Calu3 (cell line): Measurements from ENCODE around the gene SORCS3. TPM values are rescaled to one million over a fixed set of nuclear protein-coding genes. Genes with fewer than 3 reads are reported as not detected.

Experiments
- BruUV-seq: library from RNA; stranded (reverse); fragments of 400-500 nt; replicated peaks from 2 replicates; lab custom pipeline; 2021; lab: Mats Ljungman, UMichigan
- CTCF ChIA-PET: fragments of 300-600 bp; sonication (Branson Sonifier 250); formaldehyde crosslinking; loops from one replicate; lab custom pipeline; 2022; ENCODE audit warnings: antibody characterized with exemption; lab: Charles Lee
- DNase-seq: peaks from one replicate; pipeline ENCODE4 v3.0.0; 2022
- H3K27ac Mint-ChIP-seq: one replicate; pipeline ENCODE4 v1.8.0; 2022; ENCODE audit warnings: mixed read lengths; ENCODE audit not compliant: unreplicated experiment
- H3K27me3 Mint-ChIP-seq: one replicate; pipeline ENCODE4 v1.8.0; 2022; ENCODE audit warnings: mixed read lengths; ENCODE audit not compliant: unreplicated experiment
- H3K36me3 Mint-ChIP-seq: one replicate; pipeline ENCODE4 v1.8.0; 2022; ENCODE audit warnings: mild to moderate bottlenecking, moderate library complexity, mixed read lengths; ENCODE audit not compliant: insufficient read depth, unreplicated experiment
- H3K4me1 Mint-ChIP-seq: one replicate; pipeline ENCODE4 v1.8.0; 2022; ENCODE audit warnings: mild to moderate bottlenecking, low read depth, mixed read lengths; ENCODE audit not compliant: unreplicated experiment
- H3K4me3 Mint-ChIP-seq: one replicate; pipeline ENCODE4 v1.8.0; 2022; ENCODE audit warnings: mild to moderate bottlenecking, low read depth, moderate library complexity, mixed read lengths; ENCODE audit not compliant: unreplicated experiment
- H3K9me3 Mint-ChIP-seq: one replicate; pipeline ENCODE4 v1.8.0; 2022; ENCODE audit warnings: low read depth, mixed read lengths; ENCODE audit not compliant: unreplicated experiment
- intact Hi-C: fragments of 100-400 bp; cut with micrococcal nuclease; formaldehyde crosslinking; loops from one replicate; pipeline ENCODE4 v1.10.0; 2022; ENCODE audit not compliant: unreplicated experiment
- total RNA-seq: library from RNA; stranded (reverse); gene quantifications from 2 replicates; pipeline ENCODE4 v1.2.3, GENCODE V29; 2022
- TF ChIP-seq, protein P1 (sequence below): fragments of 200-600 bp; IDR thresholded peaks from one replicate; pipeline ENCODE4 v1.8.0; 2022; ENCODE audit warnings: antibody characterized with exemption; ENCODE audit not compliant: unreplicated experiment

The SORCS3 gene
- total RNA-seq, 1 experiment from 2014 or later = not detected

DNA sequence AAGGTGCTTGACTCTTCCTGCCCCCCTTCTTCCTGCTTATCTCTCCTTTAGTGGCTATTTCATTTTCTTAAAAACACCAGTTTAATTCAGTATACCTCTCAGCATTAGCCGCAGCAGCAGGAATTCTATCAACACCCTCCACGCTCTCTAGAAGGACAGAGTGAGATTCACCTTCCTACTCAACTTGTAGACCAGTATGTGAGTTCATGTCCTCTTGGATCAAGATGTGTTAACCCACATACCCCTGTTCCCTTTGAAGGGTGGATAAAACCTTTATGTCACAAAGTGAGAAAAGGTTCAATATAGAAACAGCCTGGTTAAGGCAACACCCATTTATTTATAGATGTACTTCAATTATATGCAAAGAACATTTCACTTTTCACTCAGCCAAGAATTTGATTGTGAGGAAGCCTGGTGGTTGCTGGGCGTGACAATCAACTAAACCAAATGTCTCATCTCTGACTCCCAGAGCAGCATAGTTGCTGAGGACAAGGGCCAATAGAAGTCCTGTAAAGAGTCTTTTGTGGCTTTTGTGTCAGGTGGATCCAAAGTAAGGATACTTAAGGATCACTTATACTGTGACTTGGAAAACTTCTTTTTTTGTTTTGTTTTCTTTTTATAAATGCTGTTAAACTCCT, 617.1 kb downstream of the SORCS3 start:
- Mint-ChIP-seq H3K27me3 (no peaks in the 10 kb centered on the region), H3K4me1 (no peaks in the 10 kb centered on the region), H3K9me3 (no peaks in the 10 kb centered on the region), H3K4me3 (no peak overlapping the region), H3K36me3 (no peaks in the 10 kb centered on the region), H3K27ac (no peak overlapping the region)
- CTCF ChIA-PET = no interaction called here
- intact Hi-C loops = no loop called here
- no peak for DNase-seq
- TF ChIP-seq, protein P1, sequence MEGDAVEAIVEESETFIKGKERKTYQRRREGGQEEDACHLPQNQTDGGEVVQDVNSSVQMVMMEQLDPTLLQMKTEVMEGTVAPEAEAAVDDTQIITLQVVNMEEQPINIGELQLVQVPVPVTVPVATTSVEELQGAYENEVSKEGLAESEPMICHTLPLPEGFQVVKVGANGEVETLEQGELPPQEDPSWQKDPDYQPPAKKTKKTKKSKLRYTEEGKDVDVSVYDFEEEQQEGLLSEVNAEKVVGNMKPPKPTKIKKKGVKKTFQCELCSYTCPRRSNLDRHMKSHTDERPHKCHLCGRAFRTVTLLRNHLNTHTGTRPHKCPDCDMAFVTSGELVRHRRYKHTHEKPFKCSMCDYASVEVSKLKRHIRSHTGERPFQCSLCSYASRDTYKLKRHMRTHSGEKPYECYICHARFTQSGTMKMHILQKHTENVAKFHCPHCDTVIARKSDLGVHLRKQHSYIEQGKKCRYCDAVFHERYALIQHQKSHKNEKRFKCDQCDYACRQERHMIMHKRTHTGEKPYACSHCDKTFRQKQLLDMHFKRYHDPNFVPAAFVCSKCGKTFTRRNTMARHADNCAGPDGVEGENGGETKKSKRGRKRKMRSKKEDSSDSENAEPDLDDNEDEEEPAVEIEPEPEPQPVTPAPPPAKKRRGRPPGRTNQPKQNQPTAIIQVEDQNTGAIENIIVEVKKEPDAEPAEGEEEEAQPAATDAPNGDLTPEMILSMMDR = no peak
- no TSS peak for BruUV-seq

- CTCF ChIA-PET = no interaction called here
- H3K27ac Mint-ChIP-seq = no peak overlapping the region
- no peak overlapping the region for H3K4me3 Mint-ChIP-seq
Observed at GRCh38 chr10:105258674-105259065, 617.6 kb downstream of the SORCS3 start.

DNA sequence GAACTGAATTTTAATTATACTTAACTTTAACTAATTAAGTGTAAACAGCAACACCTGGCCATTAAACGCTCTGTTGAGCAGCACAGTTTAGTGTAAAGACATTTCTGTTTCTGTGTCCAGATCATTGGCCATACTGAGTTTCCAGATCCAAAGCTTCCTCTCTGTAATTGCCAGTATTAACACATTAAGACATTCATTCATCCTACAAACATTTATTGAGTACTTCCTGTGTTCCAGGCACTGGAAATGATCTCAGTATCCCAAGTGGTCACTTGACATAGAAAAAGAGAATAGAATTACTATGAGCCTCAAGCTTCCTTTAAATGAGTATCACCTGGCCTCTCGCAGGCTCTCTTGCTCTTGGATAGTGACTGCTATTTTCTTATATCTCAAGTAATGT, 618.1 kb downstream of the SORCS3 start:
- CTCF ChIA-PET = no interaction called here
- Mint-ChIP-seq H3K27me3 (no peaks in the 10 kb centered on the region), H3K4me1 (no peaks in the 10 kb centered on the region), H3K4me3 (no peak overlapping the region), H3K27ac (no peak overlapping the region), H3K36me3 (no peaks in the 10 kb centered on the region), H3K9me3 (no peaks in the 10 kb centered on the region)
- TF ChIP-seq, protein P1 = no peak
- DNase-seq = no peak
- intact Hi-C loops = no loop called here
- no TSS peak for BruUV-seq

More at GRCh38 chr10:105258674-105259065, 617.6 kb downstream of the SORCS3 start:
- Mint-ChIP-seq H3K9me3 (no peaks in the 10 kb centered on the region), H3K4me1 (no peaks in the 10 kb centered on the region), H3K27me3 (no peaks in the 10 kb centered on the region), H3K36me3 (no peaks in the 10 kb centered on the region)
- no peak for DNase-seq
- intact Hi-C loops = no loop called here
- TF ChIP-seq, protein P1 = no peak
- no TSS peak for BruUV-seq

DNA sequence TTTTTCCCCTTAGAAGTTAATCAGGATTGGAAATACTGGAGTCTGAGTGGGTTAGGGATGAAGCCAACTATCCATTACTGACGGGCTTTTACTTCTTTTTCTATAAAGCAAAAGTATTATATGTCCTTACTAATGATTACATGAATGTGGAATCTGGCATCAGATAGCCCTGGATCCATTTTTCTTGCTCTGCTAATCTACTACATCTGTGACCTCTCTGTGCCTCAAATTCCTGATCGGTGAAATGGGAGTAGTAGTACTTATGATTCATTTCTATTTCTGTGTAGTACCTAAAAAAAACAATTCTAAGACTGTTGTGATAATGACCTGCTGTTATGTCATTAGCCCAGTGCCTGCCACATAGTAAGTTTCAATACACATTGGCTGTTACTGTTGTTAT, 621.6 kb downstream of the SORCS3 start:
- intact Hi-C loops = no loop called here
- Mint-ChIP-seq H3K27me3 (no peaks in the 10 kb centered on the region), H3K27ac (no peak overlapping the region), H3K4me3 (no peak overlapping the region), H3K4me1 (no peaks in the 10 kb centered on the region), H3K9me3 (no peaks in the 10 kb centered on the region), H3K36me3 (no peaks in the 10 kb centered on the region)
- no peak for DNase-seq
- CTCF ChIA-PET = no interaction called here
- TF ChIP-seq, protein P1 = no peak
- no TSS peak for BruUV-seq
